H1 (cell line): Measurements from ENCODE around the gene TP53BP2. TPM values are rescaled to one million over a fixed set of nuclear protein-coding genes. Genes with fewer than 3 reads are reported as not detected.

ENCODE experiments used
- GABPA ChIP-seq: IDR thresholded peaks from 2 replicates; pipeline ENCODE4 v1.6.1; 2011; ENCODE audit warnings: mild to moderate bottlenecking, low read length, moderate library complexity, borderline replicate concordance; ENCODE audit not compliant: insufficient read depth
- POLR2A ChIP-seq, 2 experiments: IDR thresholded peaks; 1 replicate in 1 of 2; 2 replicates in 1 of 2; pipeline ENCODE4 v1.6.1; 2011; ENCODE audit warnings: low read depth in 2 of 2, low read length in 2 of 2, mild to moderate bottlenecking in 2 of 2; ENCODE audit errors: control extremely low read depth in 1 of 2
- RFX5 ChIP-seq: IDR thresholded peaks from 2 replicates; pipeline ENCODE4 v1.6.1; 2011; ENCODE audit warnings: low read depth, low read length, improper control_type of control experiment, borderline replicate concordance
- SRF ChIP-seq: IDR thresholded peaks from 2 replicates; pipeline ENCODE4 v1.6.1; 2011; ENCODE audit warnings: mild to moderate bottlenecking, low read depth, low read length, moderate library complexity
- YY1 ChIP-seq: IDR thresholded peaks from 2 replicates; pipeline ENCODE4 v1.6.1; 2011; ENCODE audit warnings: low read depth, mild to moderate bottlenecking, low read length
- ZNF274 ChIP-seq: IDR thresholded peaks from 2 replicates; pipeline ENCODE4 v1.7.0; 2012; ENCODE audit warnings: low read length, borderline replicate concordance; ENCODE audit errors: extremely low read depth
- polyA plus RNA-seq, 7 experiments: library from polyadenylated mRNA; depleted of rRNA in 3 of 7; stranded (reverse) in 5 of 7; unstranded in 2 of 7; fragments of >200 nt in 5 of 7; fragments of 200-250 nt in 2 of 7; gene quantifications; 1 replicate in 5 of 7; 2 replicates in 1 of 7; 4 replicates in 1 of 7; pipeline versions ENCODE4 v1.2.1 to v1.2.3, GENCODE V29; 2011 to 2013; ENCODE audit warnings: missing spikeins in 2 of 7, mixed read lengths in 2 of 7
- total RNA-seq: library from RNA; stranded (reverse); fragmentation: NEBNext Ultra II Directional; extraction: Animal tissue kit (Norgen Biotek cat#: 25700); gene quantifications from 2 replicates; pipeline ENCODE4 v1.2.1, GENCODE V29; 2021
- TF ChIP-seq, protein P1 (sequence below): fragments of 300-600 bp; sonication (generic); IDR thresholded peaks from 2 replicates; pipeline ENCODE4 v1.7.1; 2012; ENCODE audit warnings: low read length, moderate library complexity, mild to moderate bottlenecking, inconsistent platforms; ENCODE audit not compliant: insufficient replicate concordance
- TF ChIP-seq, protein P2 (sequence below): IDR thresholded peaks from 2 replicates; pipeline ENCODE4 v1.6.1; 2011; ENCODE audit warnings: low read length, improper control_type of control experiment

Gene TP53BP2
- total and polyA plus RNA-seq, 2 of the 8 experiments (the other 6 are each of a cell fraction or from before 2014, with no cell fraction given) = 18.0 to 38.7 TPM

DNA sequence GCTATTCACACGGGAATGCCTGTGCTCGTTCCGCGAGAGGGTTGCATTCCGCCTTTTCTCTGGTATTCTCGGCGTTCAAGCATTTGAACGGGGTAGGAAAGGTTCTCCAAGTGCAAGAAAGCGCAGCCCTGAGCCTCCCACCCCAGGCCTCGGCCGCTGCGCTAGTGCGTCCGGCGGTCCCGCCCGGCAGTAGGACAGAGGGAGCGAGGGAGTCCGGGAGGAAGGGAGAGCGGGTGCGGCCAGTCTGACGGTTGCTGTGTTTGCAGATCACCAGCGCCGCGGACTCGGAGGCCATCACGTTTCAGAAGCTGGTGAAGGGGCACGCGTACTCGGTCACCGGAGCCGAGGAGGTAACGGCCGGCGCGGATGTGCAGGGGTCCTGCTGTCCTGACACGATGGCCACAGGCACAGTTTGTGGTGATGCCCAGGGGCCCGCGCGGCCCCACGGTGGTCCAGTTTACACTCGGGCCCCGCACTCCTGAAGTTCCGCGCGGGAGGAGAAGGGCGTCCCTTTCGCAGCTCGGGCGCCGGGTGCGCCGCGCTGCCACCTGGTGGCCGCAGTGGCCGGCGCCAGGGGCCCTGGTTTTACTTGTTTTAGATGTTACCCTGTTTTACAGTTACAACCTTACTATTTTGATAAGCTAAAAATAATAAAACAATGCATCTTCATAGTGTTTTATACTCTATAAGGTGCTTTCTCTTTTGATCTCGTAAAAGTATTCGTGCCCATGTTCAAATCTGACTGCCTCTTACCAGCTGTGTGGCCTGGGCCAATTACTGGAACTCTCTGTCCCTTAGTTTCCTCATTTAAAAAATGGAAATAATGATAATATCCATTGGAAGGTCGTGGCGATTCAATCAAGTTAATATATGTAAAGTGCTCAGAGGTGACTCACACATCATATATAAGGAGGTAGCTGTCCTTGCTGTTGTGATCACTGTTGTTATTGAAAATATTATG lies 96.7 kb downstream of the TP53BP2 start (continued):
- TF ChIP-seq SRF (no peak), RFX5 (no peak), YY1 (peak; percentile 50; the same call in 1 of the 2 replicates), POLR2A (IDR thresholded peaks at IDR 0.05; ENCODE audit: control extremely low read depth in 1 of 2, low read depth in 2 of 2, low read length in 2 of 2) (no peak), GABPA (peak; percentile 66; the same call in 1 of the 2 replicates), ZNF274 (no peak)
- TF ChIP-seq, protein P1, sequence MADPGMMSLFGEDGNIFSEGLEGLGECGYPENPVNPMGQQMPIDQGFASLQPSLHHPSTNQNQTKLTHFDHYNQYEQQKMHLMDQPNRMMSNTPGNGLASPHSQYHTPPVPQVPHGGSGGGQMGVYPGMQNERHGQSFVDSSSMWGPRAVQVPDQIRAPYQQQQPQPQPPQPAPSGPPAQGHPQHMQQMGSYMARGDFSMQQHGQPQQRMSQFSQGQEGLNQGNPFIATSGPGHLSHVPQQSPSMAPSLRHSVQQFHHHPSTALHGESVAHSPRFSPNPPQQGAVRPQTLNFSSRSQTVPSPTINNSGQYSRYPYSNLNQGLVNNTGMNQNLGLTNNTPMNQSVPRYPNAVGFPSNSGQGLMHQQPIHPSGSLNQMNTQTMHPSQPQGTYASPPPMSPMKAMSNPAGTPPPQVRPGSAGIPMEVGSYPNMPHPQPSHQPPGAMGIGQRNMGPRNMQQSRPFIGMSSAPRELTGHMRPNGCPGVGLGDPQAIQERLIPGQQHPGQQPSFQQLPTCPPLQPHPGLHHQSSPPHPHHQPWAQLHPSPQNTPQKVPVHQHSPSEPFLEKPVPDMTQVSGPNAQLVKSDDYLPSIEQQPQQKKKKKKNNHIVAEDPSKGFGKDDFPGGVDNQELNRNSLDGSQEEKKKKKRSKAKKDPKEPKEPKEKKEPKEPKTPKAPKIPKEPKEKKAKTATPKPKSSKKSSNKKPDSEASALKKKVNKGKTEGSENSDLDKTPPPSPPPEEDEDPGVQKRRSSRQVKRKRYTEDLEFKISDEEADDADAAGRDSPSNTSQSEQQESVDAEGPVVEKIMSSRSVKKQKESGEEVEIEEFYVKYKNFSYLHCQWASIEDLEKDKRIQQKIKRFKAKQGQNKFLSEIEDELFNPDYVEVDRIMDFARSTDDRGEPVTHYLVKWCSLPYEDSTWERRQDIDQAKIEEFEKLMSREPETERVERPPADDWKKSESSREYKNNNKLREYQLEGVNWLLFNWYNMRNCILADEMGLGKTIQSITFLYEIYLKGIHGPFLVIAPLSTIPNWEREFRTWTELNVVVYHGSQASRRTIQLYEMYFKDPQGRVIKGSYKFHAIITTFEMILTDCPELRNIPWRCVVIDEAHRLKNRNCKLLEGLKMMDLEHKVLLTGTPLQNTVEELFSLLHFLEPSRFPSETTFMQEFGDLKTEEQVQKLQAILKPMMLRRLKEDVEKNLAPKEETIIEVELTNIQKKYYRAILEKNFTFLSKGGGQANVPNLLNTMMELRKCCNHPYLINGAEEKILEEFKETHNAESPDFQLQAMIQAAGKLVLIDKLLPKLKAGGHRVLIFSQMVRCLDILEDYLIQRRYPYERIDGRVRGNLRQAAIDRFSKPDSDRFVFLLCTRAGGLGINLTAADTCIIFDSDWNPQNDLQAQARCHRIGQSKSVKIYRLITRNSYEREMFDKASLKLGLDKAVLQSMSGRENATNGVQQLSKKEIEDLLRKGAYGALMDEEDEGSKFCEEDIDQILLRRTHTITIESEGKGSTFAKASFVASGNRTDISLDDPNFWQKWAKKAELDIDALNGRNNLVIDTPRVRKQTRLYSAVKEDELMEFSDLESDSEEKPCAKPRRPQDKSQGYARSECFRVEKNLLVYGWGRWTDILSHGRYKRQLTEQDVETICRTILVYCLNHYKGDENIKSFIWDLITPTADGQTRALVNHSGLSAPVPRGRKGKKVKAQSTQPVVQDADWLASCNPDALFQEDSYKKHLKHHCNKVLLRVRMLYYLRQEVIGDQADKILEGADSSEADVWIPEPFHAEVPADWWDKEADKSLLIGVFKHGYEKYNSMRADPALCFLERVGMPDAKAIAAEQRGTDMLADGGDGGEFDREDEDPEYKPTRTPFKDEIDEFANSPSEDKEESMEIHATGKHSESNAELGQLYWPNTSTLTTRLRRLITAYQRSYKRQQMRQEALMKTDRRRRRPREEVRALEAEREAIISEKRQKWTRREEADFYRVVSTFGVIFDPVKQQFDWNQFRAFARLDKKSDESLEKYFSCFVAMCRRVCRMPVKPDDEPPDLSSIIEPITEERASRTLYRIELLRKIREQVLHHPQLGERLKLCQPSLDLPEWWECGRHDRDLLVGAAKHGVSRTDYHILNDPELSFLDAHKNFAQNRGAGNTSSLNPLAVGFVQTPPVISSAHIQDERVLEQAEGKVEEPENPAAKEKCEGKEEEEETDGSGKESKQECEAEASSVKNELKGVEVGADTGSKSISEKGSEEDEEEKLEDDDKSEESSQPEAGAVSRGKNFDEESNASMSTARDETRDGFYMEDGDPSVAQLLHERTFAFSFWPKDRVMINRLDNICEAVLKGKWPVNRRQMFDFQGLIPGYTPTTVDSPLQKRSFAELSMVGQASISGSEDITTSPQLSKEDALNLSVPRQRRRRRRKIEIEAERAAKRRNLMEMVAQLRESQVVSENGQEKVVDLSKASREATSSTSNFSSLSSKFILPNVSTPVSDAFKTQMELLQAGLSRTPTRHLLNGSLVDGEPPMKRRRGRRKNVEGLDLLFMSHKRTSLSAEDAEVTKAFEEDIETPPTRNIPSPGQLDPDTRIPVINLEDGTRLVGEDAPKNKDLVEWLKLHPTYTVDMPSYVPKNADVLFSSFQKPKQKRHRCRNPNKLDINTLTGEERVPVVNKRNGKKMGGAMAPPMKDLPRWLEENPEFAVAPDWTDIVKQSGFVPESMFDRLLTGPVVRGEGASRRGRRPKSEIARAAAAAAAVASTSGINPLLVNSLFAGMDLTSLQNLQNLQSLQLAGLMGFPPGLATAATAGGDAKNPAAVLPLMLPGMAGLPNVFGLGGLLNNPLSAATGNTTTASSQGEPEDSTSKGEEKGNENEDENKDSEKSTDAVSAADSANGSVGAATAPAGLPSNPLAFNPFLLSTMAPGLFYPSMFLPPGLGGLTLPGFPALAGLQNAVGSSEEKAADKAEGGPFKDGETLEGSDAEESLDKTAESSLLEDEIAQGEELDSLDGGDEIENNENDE = no peak
- TF ChIP-seq, protein P2, sequence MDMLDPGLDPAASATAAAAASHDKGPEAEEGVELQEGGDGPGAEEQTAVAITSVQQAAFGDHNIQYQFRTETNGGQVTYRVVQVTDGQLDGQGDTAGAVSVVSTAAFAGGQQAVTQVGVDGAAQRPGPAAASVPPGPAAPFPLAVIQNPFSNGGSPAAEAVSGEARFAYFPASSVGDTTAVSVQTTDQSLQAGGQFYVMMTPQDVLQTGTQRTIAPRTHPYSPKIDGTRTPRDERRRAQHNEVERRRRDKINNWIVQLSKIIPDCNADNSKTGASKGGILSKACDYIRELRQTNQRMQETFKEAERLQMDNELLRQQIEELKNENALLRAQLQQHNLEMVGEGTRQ = no peak
